ENCODE data around the gene BRIX1. TPM values are rescaled to one million over a fixed set of nuclear protein-coding genes. Genes with fewer than 3 reads are reported as not detected.

The BRIX1 gene
- total and polyA plus RNA-seq, 2 experiments from 2014 or later = 72.6 to 171 TPM

GRCh38 chr5:34941936-34942335 is 26.4 kb downstream of the BRIX1 start:
- Histone ChIP-seq H3K27ac (ENCODE audit: low read depth) (no peak overlapping the region), H4K20me1 (replicated peaks; ENCODE audit: insufficient read depth) (no peaks in the 10 kb centered on the region), H3K9me2 (ENCODE audit: insufficient read depth) (no peaks in the 10 kb centered on the region), H3F3A (replicated peaks; ENCODE audit: low read depth) (no peaks in the 10 kb centered on the region), H3K4me1 (ENCODE audit: insufficient read depth) (no peaks in the 10 kb centered on the region), H2AFZ (no peak overlapping the region), H3K36me3 (ENCODE audit: insufficient read depth) (peaks cover 38% of the 10 kb centered on the region), H3K79me2 (replicated peaks; ENCODE audit: insufficient read depth) (no peaks in the 10 kb centered on the region), H3K27me3 (ENCODE audit: insufficient read depth) (no peaks in the 10 kb centered on the region), H3K4me3 (no peak overlapping the region), H3K4me2 (no peak overlapping the region)
- H3K27ac Mint-ChIP-seq = no peak overlapping the region
- H3K36me3 Mint-ChIP-seq (ENCODE audit: low read depth) = peaks cover 61% of the 10 kb centered on the region
- no peak for DNase-seq (ENCODE audit: low spot score)
- no peaks in the 10 kb centered on the region for H3K4me1 Mint-ChIP-seq
- no peaks in the 10 kb centered on the region for H3K9me3 Mint-ChIP-seq
- no peak for ATAC-seq
- H3K4me3 Mint-ChIP-seq = no peak overlapping the region
- TF ChIP-seq EZH2phosphoT487 (IDR thresholded peaks at IDR 0.05; ENCODE audit: unreplicated experiment) (no peak), POLR2AphosphoS5 (IDR thresholded peaks at IDR 0.05; ENCODE audit: low read depth) (no peak), EZH2 (IDR thresholded peaks at IDR 0.05; ENCODE audit: low read depth, unreplicated experiment) (no peak), JUNB (IDR thresholded peaks at IDR 0.05; ENCODE audit: unreplicated experiment) (no peak), NANOG (IDR thresholded peaks at IDR 0.05; ENCODE audit: borderline replicate concordance) (no peak), STAT1 (IDR thresholded peaks at IDR 0.05; ENCODE audit: unreplicated experiment) (no peak), ZNF331 (CRISPR knock-in tag; IDR thresholded peaks at IDR 0.05; ENCODE audit: low read depth) (no peak), CREB1 (CRISPR knock-in tag; IDR thresholded peaks at IDR 0.05; ENCODE audit: low read depth) (no peak), CTCF (conservative IDR thresholded peaks at IDR 0.05; ENCODE audit: low read depth in 2 of 2) (no peak)
- TF ChIP-seq, protein P1, sequence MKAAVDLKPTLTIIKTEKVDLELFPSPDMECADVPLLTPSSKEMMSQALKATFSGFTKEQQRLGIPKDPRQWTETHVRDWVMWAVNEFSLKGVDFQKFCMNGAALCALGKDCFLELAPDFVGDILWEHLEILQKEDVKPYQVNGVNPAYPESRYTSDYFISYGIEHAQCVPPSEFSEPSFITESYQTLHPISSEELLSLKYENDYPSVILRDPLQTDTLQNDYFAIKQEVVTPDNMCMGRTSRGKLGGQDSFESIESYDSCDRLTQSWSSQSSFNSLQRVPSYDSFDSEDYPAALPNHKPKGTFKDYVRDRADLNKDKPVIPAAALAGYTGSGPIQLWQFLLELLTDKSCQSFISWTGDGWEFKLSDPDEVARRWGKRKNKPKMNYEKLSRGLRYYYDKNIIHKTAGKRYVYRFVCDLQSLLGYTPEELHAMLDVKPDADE (IDR thresholded peaks at IDR 0.05) = no peak
- TF ChIP-seq, protein P2, sequence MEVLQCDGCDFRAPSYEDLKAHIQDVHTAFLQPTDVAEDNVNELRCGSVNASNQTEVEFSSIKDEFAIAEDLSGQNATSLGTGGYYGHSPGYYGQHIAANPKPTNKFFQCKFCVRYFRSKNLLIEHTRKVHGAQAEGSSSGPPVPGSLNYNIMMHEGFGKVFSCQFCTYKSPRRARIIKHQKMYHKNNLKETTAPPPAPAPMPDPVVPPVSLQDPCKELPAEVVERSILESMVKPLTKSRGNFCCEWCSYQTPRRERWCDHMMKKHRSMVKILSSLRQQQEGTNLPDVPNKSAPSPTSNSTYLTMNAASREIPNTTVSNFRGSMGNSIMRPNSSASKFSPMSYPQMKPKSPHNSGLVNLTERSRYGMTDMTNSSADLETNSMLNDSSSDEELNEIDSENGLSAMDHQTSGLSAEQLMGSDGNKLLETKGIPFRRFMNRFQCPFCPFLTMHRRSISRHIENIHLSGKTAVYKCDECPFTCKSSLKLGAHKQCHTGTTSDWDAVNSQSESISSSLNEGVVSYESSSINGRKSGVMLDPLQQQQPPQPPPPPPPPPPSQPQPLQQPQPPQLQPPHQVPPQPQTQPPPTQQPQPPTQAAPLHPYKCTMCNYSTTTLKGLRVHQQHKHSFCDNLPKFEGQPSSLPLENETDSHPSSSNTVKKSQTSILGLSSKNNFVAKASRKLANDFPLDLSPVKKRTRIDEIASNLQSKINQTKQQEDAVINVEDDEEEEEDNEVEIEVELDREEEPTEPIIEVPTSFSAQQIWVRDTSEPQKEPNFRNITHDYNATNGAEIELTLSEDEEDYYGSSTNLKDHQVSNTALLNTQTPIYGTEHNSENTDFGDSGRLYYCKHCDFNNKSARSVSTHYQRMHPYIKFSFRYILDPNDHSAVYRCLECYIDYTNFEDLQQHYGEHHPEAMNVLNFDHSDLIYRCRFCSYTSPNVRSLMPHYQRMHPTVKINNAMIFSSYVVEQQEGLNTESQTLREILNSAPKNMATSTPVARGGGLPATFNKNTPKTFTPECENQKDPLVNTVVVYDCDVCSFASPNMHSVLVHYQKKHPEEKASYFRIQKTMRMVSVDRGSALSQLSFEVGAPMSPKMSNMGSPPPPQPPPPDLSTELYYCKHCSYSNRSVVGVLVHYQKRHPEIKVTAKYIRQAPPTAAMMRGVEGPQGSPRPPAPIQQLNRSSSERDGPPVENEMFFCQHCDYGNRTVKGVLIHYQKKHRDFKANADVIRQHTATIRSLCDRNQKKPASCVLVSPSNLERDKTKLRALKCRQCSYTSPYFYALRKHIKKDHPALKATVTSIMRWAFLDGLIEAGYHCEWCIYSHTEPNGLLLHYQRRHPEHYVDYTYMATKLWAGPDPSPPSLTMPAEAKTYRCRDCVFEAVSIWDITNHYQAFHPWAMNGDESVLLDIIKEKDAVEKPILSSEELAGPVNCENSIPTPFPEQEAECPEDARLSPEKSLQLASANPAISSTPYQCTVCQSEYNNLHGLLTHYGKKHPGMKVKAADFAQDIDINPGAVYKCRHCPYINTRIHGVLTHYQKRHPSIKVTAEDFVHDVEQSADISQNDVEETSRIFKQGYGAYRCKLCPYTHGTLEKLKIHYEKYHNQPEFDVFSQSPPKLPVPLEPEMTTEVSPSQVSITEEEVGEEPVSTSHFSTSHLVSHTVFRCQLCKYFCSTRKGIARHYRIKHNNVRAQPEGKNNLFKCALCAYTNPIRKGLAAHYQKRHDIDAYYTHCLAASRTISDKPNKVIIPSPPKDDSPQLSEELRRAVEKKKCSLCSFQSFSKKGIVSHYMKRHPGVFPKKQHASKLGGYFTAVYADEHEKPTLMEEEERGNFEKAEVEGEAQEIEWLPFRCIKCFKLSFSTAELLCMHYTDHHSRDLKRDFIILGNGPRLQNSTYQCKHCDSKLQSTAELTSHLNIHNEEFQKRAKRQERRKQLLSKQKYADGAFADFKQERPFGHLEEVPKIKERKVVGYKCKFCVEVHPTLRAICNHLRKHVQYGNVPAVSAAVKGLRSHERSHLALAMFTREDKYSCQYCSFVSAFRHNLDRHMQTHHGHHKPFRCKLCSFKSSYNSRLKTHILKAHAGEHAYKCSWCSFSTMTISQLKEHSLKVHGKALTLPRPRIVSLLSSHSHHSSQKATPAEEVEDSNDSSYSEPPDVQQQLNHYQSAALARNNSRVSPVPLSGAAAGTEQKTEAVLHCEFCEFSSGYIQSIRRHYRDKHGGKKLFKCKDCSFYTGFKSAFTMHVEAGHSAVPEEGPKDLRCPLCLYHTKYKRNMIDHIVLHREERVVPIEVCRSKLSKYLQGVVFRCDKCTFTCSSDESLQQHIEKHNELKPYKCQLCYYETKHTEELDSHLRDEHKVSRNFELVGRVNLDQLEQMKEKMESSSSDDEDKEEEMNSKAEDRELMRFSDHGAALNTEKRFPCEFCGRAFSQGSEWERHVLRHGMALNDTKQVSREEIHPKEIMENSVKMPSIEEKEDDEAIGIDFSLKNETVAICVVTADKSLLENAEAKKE (CRISPR knock-in tag; IDR thresholded peaks at IDR 0.05) = no peak
- TF ChIP-seq, protein P3, sequence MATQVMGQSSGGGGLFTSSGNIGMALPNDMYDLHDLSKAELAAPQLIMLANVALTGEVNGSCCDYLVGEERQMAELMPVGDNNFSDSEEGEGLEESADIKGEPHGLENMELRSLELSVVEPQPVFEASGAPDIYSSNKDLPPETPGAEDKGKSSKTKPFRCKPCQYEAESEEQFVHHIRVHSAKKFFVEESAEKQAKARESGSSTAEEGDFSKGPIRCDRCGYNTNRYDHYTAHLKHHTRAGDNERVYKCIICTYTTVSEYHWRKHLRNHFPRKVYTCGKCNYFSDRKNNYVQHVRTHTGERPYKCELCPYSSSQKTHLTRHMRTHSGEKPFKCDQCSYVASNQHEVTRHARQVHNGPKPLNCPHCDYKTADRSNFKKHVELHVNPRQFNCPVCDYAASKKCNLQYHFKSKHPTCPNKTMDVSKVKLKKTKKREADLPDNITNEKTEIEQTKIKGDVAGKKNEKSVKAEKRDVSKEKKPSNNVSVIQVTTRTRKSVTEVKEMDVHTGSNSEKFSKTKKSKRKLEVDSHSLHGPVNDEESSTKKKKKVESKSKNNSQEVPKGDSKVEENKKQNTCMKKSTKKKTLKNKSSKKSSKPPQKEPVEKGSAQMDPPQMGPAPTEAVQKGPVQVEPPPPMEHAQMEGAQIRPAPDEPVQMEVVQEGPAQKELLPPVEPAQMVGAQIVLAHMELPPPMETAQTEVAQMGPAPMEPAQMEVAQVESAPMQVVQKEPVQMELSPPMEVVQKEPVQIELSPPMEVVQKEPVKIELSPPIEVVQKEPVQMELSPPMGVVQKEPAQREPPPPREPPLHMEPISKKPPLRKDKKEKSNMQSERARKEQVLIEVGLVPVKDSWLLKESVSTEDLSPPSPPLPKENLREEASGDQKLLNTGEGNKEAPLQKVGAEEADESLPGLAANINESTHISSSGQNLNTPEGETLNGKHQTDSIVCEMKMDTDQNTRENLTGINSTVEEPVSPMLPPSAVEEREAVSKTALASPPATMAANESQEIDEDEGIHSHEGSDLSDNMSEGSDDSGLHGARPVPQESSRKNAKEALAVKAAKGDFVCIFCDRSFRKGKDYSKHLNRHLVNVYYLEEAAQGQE (IDR thresholded peaks at IDR 0.05; ENCODE audit: unreplicated experiment) = no peak
- H3K27me3 Mint-ChIP-seq (ENCODE audit: insufficient read depth, low read depth, poor library complexity) = no peaks in the 10 kb centered on the region
